H1 (cell line): ENCODE data around the gene BAIAP2. TPM values are rescaled to one million over a fixed set of nuclear protein-coding genes. Genes with fewer than 3 reads are reported as not detected.

Experiments
- CTCF ChIA-PET: fragments of 300-600 bp; sonication (Branson Sonifier 250); formaldehyde crosslinking; loops from one replicate; lab custom pipeline; 2021; ENCODE audit not compliant: partially characterized antibody; lab: Charles Lee
- POLR2A ChIA-PET: fragments of 300-600 bp; sonication (Branson Sonifier 250); formaldehyde crosslinking; loops from one replicate; lab custom pipeline; 2021; ENCODE audit warnings: inconsistent platforms; ENCODE audit not compliant: partially characterized antibody; lab: Charles Lee
- DNase-seq, 2 experiments: peaks; one replicate each; pipeline versions ENCODE4 v3.0.0 to v3.0.0-alpha.2; 2010 to 2022; ENCODE audit warnings: low spot score in 2 of 2, low read depth in 1 of 2, mixed read lengths in 1 of 2
- FAIRE-seq: peaks from 2 replicates; lab custom pipeline; 2011; peaks lifted over from hg19 to GRCh38; lab: Jason Lieb, UNC
- H2AFZ ChIP-seq: 2 replicates; pipeline ENCODE4 v1.8.1; 2012; ENCODE audit warnings: low read length, inconsistent platforms
- H2AK5ac ChIP-seq: 2 replicates; pipeline ENCODE4 v1.6.1; 2013; ENCODE audit warnings: low read depth, low read length
- H2BK120ac ChIP-seq: replicated peaks from 2 replicates; pipeline ENCODE3; 2013; ENCODE audit warnings: low read depth, low read length, inconsistent platforms
- H2BK12ac ChIP-seq: 2 replicates; pipeline ENCODE4 v1.6.1; 2013; ENCODE audit warnings: low read depth, low read length
- H2BK15ac ChIP-seq: 2 replicates; pipeline ENCODE4 v1.6.1; 2013; ENCODE audit warnings: low read length
- H2BK20ac ChIP-seq: 2 replicates; pipeline ENCODE4 v1.6.1; 2013; ENCODE audit warnings: low read length
- H2BK5ac ChIP-seq: 2 replicates; pipeline ENCODE4 v1.6.1; 2013; ENCODE audit warnings: low read depth, low read length
- H3K14ac ChIP-seq: 2 replicates; pipeline ENCODE4 v1.6.1; 2013; ENCODE audit warnings: inconsistent platforms; ENCODE audit not compliant: insufficient read length
- H3K18ac ChIP-seq: 2 replicates; pipeline ENCODE4 v1.6.1; 2013; ENCODE audit warnings: low read length; ENCODE audit errors: extremely low read depth
- H3K23ac ChIP-seq: 2 replicates; pipeline ENCODE4 v1.6.1; 2013; ENCODE audit warnings: inconsistent platforms; ENCODE audit not compliant: insufficient read length
- H3K23me2 ChIP-seq: 2 replicates; pipeline ENCODE4 v1.6.1; 2013; ENCODE audit warnings: low read depth, low read length
- H3K27ac ChIP-seq: 2 replicates; pipeline ENCODE4 v1.6.1; 2011; ENCODE audit warnings: low read depth, low read length, inconsistent platforms
- H3K27me3 ChIP-seq, 4 experiments: replicated peaks in 1 of 4; 1 replicate in 1 of 4; 2 replicates in 3 of 4; pipeline versions ENCODE4 v1.6.1 to v1.8.1; 2011 to 2013; ENCODE audit warnings: low read length in 3 of 4, mild to moderate bottlenecking in 3 of 4, inconsistent platforms in 2 of 4, mixed read lengths in 2 of 4, moderate library complexity in 1 of 4; ENCODE audit not compliant: control insufficient read depth in 3 of 4, insufficient read depth in 3 of 4; ENCODE audit errors: extremely low read depth in 1 of 4
- H3K36me3 ChIP-seq, 4 experiments: 2 replicates each; pipeline versions ENCODE4 v1.6.1 to v1.8.1; 2011 to 2013; ENCODE audit warnings: mild to moderate bottlenecking in 4 of 4, low read length in 3 of 4, moderate library complexity in 2 of 4, control low read depth in 1 of 4, inconsistent platforms in 1 of 4; ENCODE audit not compliant: insufficient read depth in 4 of 4, control insufficient read depth in 2 of 4
- H3K4ac ChIP-seq: replicated peaks from 2 replicates; pipeline ENCODE3; 2013; ENCODE audit warnings: low read length, low read depth, mixed read lengths, inconsistent platforms; ENCODE audit not compliant: insufficient read length
- H3K4me1 ChIP-seq, 4 experiments: replicated peaks in 1 of 4; 1 replicate in 1 of 4; 2 replicates in 3 of 4; pipeline versions ENCODE4 v1.6.1 to v1.8.1; 2011 to 2013; ENCODE audit warnings: low read length in 3 of 4, inconsistent platforms in 2 of 4, mixed read lengths in 1 of 4; ENCODE audit not compliant: insufficient read depth in 4 of 4, control insufficient read depth in 3 of 4
- H3K4me2 ChIP-seq, 2 experiments: 2 replicates each; pipeline versions ENCODE4 v1.6.1 to v1.8.1; 2011 to 2013; ENCODE audit warnings: low read depth in 2 of 2, low read length in 2 of 2, control low read depth in 1 of 2, inconsistent platforms in 1 of 2, mild to moderate bottlenecking in 1 of 2; ENCODE audit not compliant: insufficient read depth in 1 of 2
- H3K4me3 ChIP-seq, 4 experiments: fragments of 200-600, 300-600 bp in 1 of 4; sonication (generic), shearing (Covaris generic), sonication (Bioruptor Twin) in 1 of 4; 2 replicates each; pipeline versions ENCODE4 v1.5.1 to v1.8.1; 2011 to 2016; ENCODE audit warnings: low read length in 4 of 4, low read depth in 3 of 4, control low read depth in 2 of 4, inconsistent platforms in 2 of 4, mild to moderate bottlenecking in 2 of 4, mixed read lengths in 1 of 4, moderate library complexity in 1 of 4; ENCODE audit not compliant: insufficient read depth in 2 of 4; ENCODE audit errors: extremely low read depth in 1 of 4
- H3K56ac ChIP-seq: replicated peaks from 2 replicates; pipeline ENCODE3; 2013; ENCODE audit warnings: low read depth, mild to moderate bottlenecking, mixed read lengths, low read length, inconsistent platforms; ENCODE audit not compliant: insufficient read length
- H3K79me1 ChIP-seq: 2 replicates; pipeline ENCODE4 v1.6.1; 2013; ENCODE audit warnings: low read depth, low read length, control low read depth
- H3K79me2 ChIP-seq, 2 experiments: 2 replicates each; pipeline versions ENCODE4 v1.6.1 to v1.8.1; 2012 to 2013; ENCODE audit warnings: low read length in 2 of 2, mild to moderate bottlenecking in 2 of 2, inconsistent platforms in 1 of 2; ENCODE audit not compliant: insufficient read depth in 2 of 2, control insufficient read depth in 1 of 2
- H3K9ac ChIP-seq, 4 experiments: replicated peaks in 1 of 4; 1 replicate in 1 of 4; 2 replicates in 3 of 4; pipeline versions ENCODE4 v1.6.1 to v1.8.1; 2011 to 2013; ENCODE audit warnings: low read depth in 3 of 4, low read length in 3 of 4, control low read depth in 2 of 4, mild to moderate bottlenecking in 2 of 4, moderate library complexity in 2 of 4, inconsistent platforms in 1 of 4; ENCODE audit errors: extremely low read depth in 1 of 4
- H3K9me3 ChIP-seq, 2 experiments: 2 replicates each; pipeline versions ENCODE4 v1.6.1 to v1.8.1; 2012 to 2013; ENCODE audit warnings: mild to moderate bottlenecking in 2 of 2, moderate library complexity in 2 of 2, control low read depth in 1 of 2, inconsistent platforms in 1 of 2, low read depth in 1 of 2, low read length in 1 of 2, mixed read lengths in 1 of 2; ENCODE audit not compliant: insufficient read depth in 2 of 2
- H4K20me1 ChIP-seq, 2 experiments: replicated peaks in 1 of 2; 2 replicates each; pipeline versions ENCODE3 to v1.8.1; 2011 to 2013; ENCODE audit warnings: inconsistent platforms in 2 of 2, low read length in 2 of 2, mild to moderate bottlenecking in 1 of 2; ENCODE audit not compliant: insufficient read depth in 2 of 2, control insufficient read depth in 1 of 2
- H4K5ac ChIP-seq: 2 replicates; pipeline ENCODE4 v1.6.1; 2013; ENCODE audit warnings: low read length, low read depth, mixed read lengths, inconsistent platforms; ENCODE audit not compliant: insufficient read length
- H4K8ac ChIP-seq: 2 replicates; pipeline ENCODE4 v1.8.0; 2013; ENCODE audit warnings: mild to moderate bottlenecking, moderate library complexity, low read length, inconsistent platforms; ENCODE audit not compliant: insufficient read depth; ENCODE audit errors: extremely low read depth
- H4K91ac ChIP-seq: replicated peaks from 2 replicates; pipeline ENCODE3; 2013; ENCODE audit warnings: low read length, mixed read lengths, inconsistent platforms; ENCODE audit not compliant: insufficient read length
- CREB1 ChIP-seq: IDR thresholded peaks from 2 replicates; pipeline ENCODE4 v1.6.1; 2012; ENCODE audit warnings: inconsistent platforms
- KDM1A ChIP-seq: fragments of 200-600, 300-600 bp; sonication (generic); IDR thresholded peaks from 2 replicates; pipeline ENCODE4 v1.7.1; 2016; ENCODE audit warnings: mild to moderate bottlenecking, low read length, borderline replicate concordance
- PHF8 ChIP-seq: fragments of 200-600 bp; sonication (generic); conservative IDR thresholded peaks from 2 replicates; pipeline ENCODE4 v1.7.1; 2012; ENCODE audit warnings: low read depth, mild to moderate bottlenecking, inconsistent platforms, low read length, moderate library complexity
- SIX5 ChIP-seq: IDR thresholded peaks from 2 replicates; pipeline ENCODE4 v1.6.1; 2011; ENCODE audit warnings: mild to moderate bottlenecking, low read depth, low read length
- TEAD4 ChIP-seq: IDR thresholded peaks from 2 replicates; pipeline ENCODE4 v1.6.1; 2012; ENCODE audit warnings: low read depth, low read length, inconsistent platforms, mixed read lengths
- WGBS, 2 experiments: shearing (Covaris generic) in 1 of 2; methylation state at CpG; one replicate each; pipeline versions ENCODE4 v1.1.6 to v1.1.7; 2013 to 2015; ENCODE audit warnings: low lambda C conversion rate in 2 of 2, mixed read lengths in 2 of 2, inconsistent platforms in 1 of 2, low coverage in 1 of 2, missing lambda C conversion rate in 1 of 2; ENCODE audit not compliant: insufficient replicate concordance in 2 of 2, insufficient coverage in 1 of 2, insufficient read length in 1 of 2; ENCODE audit errors: extremely low coverage in 1 of 2, missing lambda C conversion rate in 1 of 2; 5-methylcytosine and 5-hydroxymethylcytosine counted together
- polyA plus RNA-seq, 7 experiments: library from polyadenylated mRNA; depleted of rRNA in 3 of 7; stranded (reverse) in 5 of 7; unstranded in 2 of 7; fragments of >200 nt in 5 of 7; fragments of 200-250 nt in 2 of 7; gene quantifications; 1 replicate in 5 of 7; 2 replicates in 1 of 7; 4 replicates in 1 of 7; pipeline versions ENCODE4 v1.2.1 to v1.2.3, GENCODE V29; 2011 to 2013; ENCODE audit warnings: missing spikeins in 2 of 7, mixed read lengths in 2 of 7
- total RNA-seq: library from RNA; stranded (reverse); fragmentation: NEBNext Ultra II Directional; extraction: Animal tissue kit (Norgen Biotek cat#: 25700); gene quantifications from 2 replicates; pipeline ENCODE4 v1.2.1, GENCODE V29; 2021

BAIAP2 gene
- total and polyA plus RNA-seq, 2 of the 8 experiments (the other 6 are each of a cell fraction or from before 2014, with no cell fraction given), result 10.0 to 22.8 TPM

DNA sequence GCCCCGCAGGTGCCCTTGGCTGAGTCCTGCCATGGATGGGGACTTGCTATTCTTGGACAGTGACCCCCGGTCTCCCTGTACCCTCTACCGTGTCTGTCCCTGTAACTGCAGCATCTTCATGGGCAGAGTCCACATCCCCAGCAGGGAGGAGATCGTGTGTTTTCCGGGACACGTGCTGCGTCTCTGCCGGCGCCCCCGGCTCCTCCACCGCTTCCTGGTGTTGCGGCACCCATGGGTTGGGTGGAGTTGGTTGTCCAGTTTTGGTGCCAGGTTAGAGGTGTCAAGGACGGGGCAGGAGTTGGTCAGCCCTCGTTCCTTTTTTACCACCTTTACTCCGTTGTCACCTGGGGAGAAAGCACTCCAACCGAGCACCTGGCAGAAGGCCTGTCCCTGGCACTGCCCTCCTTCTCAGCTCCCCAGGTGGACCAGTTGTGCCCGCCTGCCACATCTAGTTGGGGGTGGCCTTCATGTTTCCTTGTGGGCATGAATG is 20.0 kb downstream of the BAIAP2 start:
- no peak overlapping the region for H4K5ac ChIP-seq
- no peak overlapping the region for H2BK15ac ChIP-seq
- H3K36me3 ChIP-seq, result no peaks in the 10 kb centered on the region; a peak in 1 of 8 replicates
- H3K23me2 ChIP-seq, result no peaks in the 10 kb centered on the region
- no peak overlapping the region for H3K27ac ChIP-seq
- DNase-seq (no peak), FAIRE-seq (no peak)
- H3K4me2 ChIP-seq, result no peak overlapping the region
- peaks cover 0 to 2% (median 0%) of the 10 kb centered on the region in 4 experiments; a peak in 1 of 7 replicates for H3K4me1 ChIP-seq
- H4K20me1 ChIP-seq, result peaks cover 0 to 12% of the 10 kb centered on the region in 2 experiments
- H2AFZ ChIP-seq, result no peak overlapping the region
- no peak overlapping the region for H3K23ac ChIP-seq
- H2BK5ac ChIP-seq, result no peak overlapping the region
- H3K56ac ChIP-seq, result no peak overlapping the region
- no peak overlapping the region for H2BK120ac ChIP-seq
- no peak overlapping the region for H2BK20ac ChIP-seq
- H4K8ac ChIP-seq, result no peak overlapping the region
- 95% methylated on average over 17 of the region's 17 CpGs; no CpG with 5 or more reads in 1 of the 2 experiments for WGBS, 2 experiments
- CTCF ChIA-PET, result interaction anchor here (0.9 to 2.7 kb wide), 10 partner anchors 10 to 54 kb away, joined by 3 to 10 read pairs (median 4); no protein-coding TSS in a partner anchor
- H3K79me2 ChIP-seq, result peaks cover 0 to 2% of the 10 kb centered on the region in 2 experiments; a peak in 1 of 4 replicates
- H2BK12ac ChIP-seq, result no peak overlapping the region
- no peak for TF ChIP-seq KDM1A
- TF ChIP-seq PHF8, result no peak
- TF ChIP-seq SIX5, result no peak
- no peak for TF ChIP-seq CREB1
- no peak for TF ChIP-seq TEAD4
- H2AK5ac ChIP-seq, result no peak overlapping the region
- no peak overlapping the region for H3K4me3 ChIP-seq
- no peak overlapping the region for H4K91ac ChIP-seq
- no peaks in the 10 kb centered on the region for H3K9me3 ChIP-seq
- H3K18ac ChIP-seq, result no peak overlapping the region
- H3K4ac ChIP-seq, result no peak overlapping the region
- H3K79me1 ChIP-seq, result peaks cover 5% of the 10 kb centered on the region
- no peak overlapping the region for H3K9ac ChIP-seq
- POLR2A ChIA-PET, result interaction anchor here (1.6 kb wide), 1 partner anchor 20 kb away, joined by 6 read pairs; the partner anchor contains the start of gene BAIAP2
- H3K14ac ChIP-seq, result no peak overlapping the region
- no peaks in the 10 kb centered on the region for H3K27me3 ChIP-seq
